Hepatocyte (in vitro differentiated cells): ENCODE data around the gene CAMLG. TPM values are rescaled to one million over a fixed set of nuclear protein-coding genes. Genes with fewer than 3 reads are reported as not detected.

Source experiments
- DNase-seq: peaks from one replicate; pipeline ENCODE4 v3.0.0-alpha.2; 2016; ENCODE audit warnings: low spot score
- H2AFZ ChIP-seq: fragments of 200-600 bp; sonication (generic); 2 replicates; pipeline ENCODE4 v1.6.0; 2016; ENCODE audit warnings: antibody characterized with exemption, mild to moderate bottlenecking
- H3K27ac ChIP-seq: fragments of 200-600 bp; sonication (generic); 2 replicates; pipeline ENCODE4 v1.5.1; 2016; ENCODE audit warnings: mild to moderate bottlenecking
- H3K27me3 ChIP-seq: fragments of 200-600 bp; sonication (generic); 2 replicates; pipeline ENCODE4 v1.6.1; 2016
- H3K36me3 ChIP-seq: fragments of 200-600 bp; sonication (generic); replicated peaks from 2 replicates; pipeline ENCODE4 v1.5.1; 2016; ENCODE audit warnings: low read depth; ENCODE audit not compliant: insufficient read depth
- H3K4me1 ChIP-seq: fragments of 200-600 bp; sonication (generic); 2 replicates; pipeline ENCODE4 v1.5.1; 2016; ENCODE audit warnings: mild to moderate bottlenecking, moderate library complexity; ENCODE audit not compliant: insufficient read depth
- H3K4me2 ChIP-seq: fragments of 200-600 bp; sonication (generic); 2 replicates; pipeline ENCODE4 v1.6.0; 2016
- H3K4me3 ChIP-seq: fragments of 200-600 bp; sonication (generic); 2 replicates; pipeline ENCODE4 v1.5.1; 2016; ENCODE audit warnings: mild to moderate bottlenecking
- H3K79me2 ChIP-seq: fragments of 200-600 bp; sonication (generic); 2 replicates; pipeline ENCODE4 v1.6.0; 2017; ENCODE audit warnings: mild to moderate bottlenecking
- H3K9me2 ChIP-seq: fragments of 200-600 bp; sonication (generic); replicated peaks from 2 replicates; pipeline ENCODE4 v1.6.0; 2017; ENCODE audit warnings: mild to moderate bottlenecking; ENCODE audit not compliant: insufficient read depth
- H3K9me3 ChIP-seq: fragments of 200-600 bp; sonication (generic); 2 replicates; pipeline ENCODE4 v1.5.1; 2016; ENCODE audit warnings: low read depth, mild to moderate bottlenecking
- H4K20me1 ChIP-seq: fragments of 200-600 bp; sonication (generic); 2 replicates; pipeline ENCODE4 v1.6.0; 2016; ENCODE audit warnings: mild to moderate bottlenecking; ENCODE audit not compliant: insufficient read depth, poor library complexity, severe bottlenecking
- EZH2 ChIP-seq: fragments of 200-600 bp; sonication (generic); IDR thresholded peaks from 2 replicates; pipeline ENCODE4 v1.6.1; 2016; ENCODE audit warnings: antibody characterized with exemption, mild to moderate bottlenecking, borderline replicate concordance
- EZH2phosphoT487 ChIP-seq: fragments of 200-600 bp; sonication (generic); IDR thresholded peaks from one replicate; pipeline ENCODE4 v1.6.1; 2018; ENCODE audit warnings: antibody characterized with exemption, mild to moderate bottlenecking, low read depth, moderate library complexity; ENCODE audit not compliant: unreplicated experiment, severe bottlenecking
- WGBS: methylation state at CpG from one replicate; pipeline ENCODE4 v1.1.6; 2016; ENCODE audit warnings: low lambda C conversion rate; ENCODE audit errors: missing lambda C conversion rate; 5-methylcytosine and 5-hydroxymethylcytosine counted together
- polyA plus RNA-seq: library from polyadenylated mRNA; unstranded; fragments of >200 nt; fragmentation: Nextera tagmentation; extraction: Ambion mirVana; gene quantifications from 2 replicates; pipeline ENCODE4 v1.2.1, GENCODE V29; 2016
- small RNA-seq: library from RNA; depleted of rRNA; stranded (forward); fragments of <200 nt; gene quantifications from one replicate; pipeline ENCODE3, GENCODE V24; 2014
- total RNA-seq: library from RNA; depleted of rRNA; stranded (reverse); fragments of >200 nt; gene quantifications from 2 replicates; pipeline ENCODE4 v1.2.3, GENCODE V29; 2014
- TF ChIP-seq, protein P1 (sequence below): fragments of 200-600 bp; sonication (generic); IDR thresholded peaks from 2 replicates; pipeline ENCODE4 v1.5.1; 2016; ENCODE audit warnings: antibody characterized with exemption, mild to moderate bottlenecking; ENCODE audit not compliant: poor library complexity

CAMLG gene
- total and polyA plus RNA-seq, 2 experiments from 2014 or later, result 33.8 to 37.1 TPM

GRCh38 chr5:134798468-134798867, 60.1 kb downstream of the CAMLG start:
- no peak for DNase-seq
- WGBS, result 94% methylated on average over 5 of the region's 5 CpGs
- no peak overlapping the region for H3K4me2 ChIP-seq
- no peaks in the 10 kb centered on the region for H3K27me3 ChIP-seq
- H3K79me2 ChIP-seq, result no peaks in the 10 kb centered on the region
- H3K4me3 ChIP-seq, result no peak overlapping the region
- no peaks in the 10 kb centered on the region for H3K36me3 ChIP-seq
- no peaks in the 10 kb centered on the region for H3K4me1 ChIP-seq
- H3K9me3 ChIP-seq, result no peaks in the 10 kb centered on the region
- no peak overlapping the region for H3K27ac ChIP-seq
- no peaks in the 10 kb centered on the region for H4K20me1 ChIP-seq
- TF ChIP-seq EZH2 (no peak), EZH2phosphoT487 (no peak)
- TF ChIP-seq, protein P1, sequence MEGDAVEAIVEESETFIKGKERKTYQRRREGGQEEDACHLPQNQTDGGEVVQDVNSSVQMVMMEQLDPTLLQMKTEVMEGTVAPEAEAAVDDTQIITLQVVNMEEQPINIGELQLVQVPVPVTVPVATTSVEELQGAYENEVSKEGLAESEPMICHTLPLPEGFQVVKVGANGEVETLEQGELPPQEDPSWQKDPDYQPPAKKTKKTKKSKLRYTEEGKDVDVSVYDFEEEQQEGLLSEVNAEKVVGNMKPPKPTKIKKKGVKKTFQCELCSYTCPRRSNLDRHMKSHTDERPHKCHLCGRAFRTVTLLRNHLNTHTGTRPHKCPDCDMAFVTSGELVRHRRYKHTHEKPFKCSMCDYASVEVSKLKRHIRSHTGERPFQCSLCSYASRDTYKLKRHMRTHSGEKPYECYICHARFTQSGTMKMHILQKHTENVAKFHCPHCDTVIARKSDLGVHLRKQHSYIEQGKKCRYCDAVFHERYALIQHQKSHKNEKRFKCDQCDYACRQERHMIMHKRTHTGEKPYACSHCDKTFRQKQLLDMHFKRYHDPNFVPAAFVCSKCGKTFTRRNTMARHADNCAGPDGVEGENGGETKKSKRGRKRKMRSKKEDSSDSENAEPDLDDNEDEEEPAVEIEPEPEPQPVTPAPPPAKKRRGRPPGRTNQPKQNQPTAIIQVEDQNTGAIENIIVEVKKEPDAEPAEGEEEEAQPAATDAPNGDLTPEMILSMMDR, result no peak
- no peaks in the 10 kb centered on the region for H3K9me2 ChIP-seq
- no peak overlapping the region for H2AFZ ChIP-seq

Small RNA genes within 50 kb of the gene (small RNA-seq; reads per million reads assigned to genes)
- gene RNU6-1164P (not detected), gene RNU6-757P (not detected)

Other genes starting within 250 kb of the CAMLG start
- gene JADE2, start 212.9 kb upstream of the CAMLG start, total RNA-seq, result 35.4 and 36.1 TPM in 2 replicates
- gene JADE2, start 212.9 kb upstream of the CAMLG start, polyA plus RNA-seq, result 14.9 and 15.2 TPM in 2 replicates
- gene SAR1B, start 105.7 kb upstream of the CAMLG start, total RNA-seq, result 119 and 125 TPM in 2 replicates
- gene SAR1B, start 105.7 kb upstream of the CAMLG start, polyA plus RNA-seq, result 73.2 and 80.5 TPM in 2 replicates
- 59.9 and 69.4 TPM in 2 replicates for gene SEC24A, start 89.8 kb upstream of the CAMLG start, total RNA-seq
- gene SEC24A, start 89.8 kb upstream of the CAMLG start, polyA plus RNA-seq, result 17.2 and 18.9 TPM in 2 replicates
- 27.0 and 31.0 TPM in 2 replicates for gene DDX46, start 20.2 kb downstream of the CAMLG start, total RNA-seq
- gene DDX46, start 20.2 kb downstream of the CAMLG start, polyA plus RNA-seq, result 15.3 and 24.6 TPM in 2 replicates
- 67.0 and 70.4 TPM in 2 replicates for gene C5orf24, start 107.4 kb downstream of the CAMLG start, total RNA-seq
- 27.3 and 29.2 TPM in 2 replicates for gene C5orf24, start 107.4 kb downstream of the CAMLG start, polyA plus RNA-seq
- 76.0 and 95.4 TPM in 2 replicates for gene TXNDC15, start 135.8 kb downstream of the CAMLG start, total RNA-seq
- 56.7 and 58.0 TPM in 2 replicates for gene TXNDC15, start 135.8 kb downstream of the CAMLG start, polyA plus RNA-seq
- gene PCBD2, start 166.6 kb downstream of the CAMLG start, total RNA-seq, result 5.2 and 7.6 TPM in 2 replicates
- gene PCBD2, start 166.6 kb downstream of the CAMLG start, polyA plus RNA-seq, result 14.0 and 15.3 TPM in 2 replicates
- gene CATSPER3, start 229.4 kb downstream of the CAMLG start, total RNA-seq, result not detected in 2 replicates
- 0.59 and 1.2 TPM in 2 replicates for gene CATSPER3, start 229.4 kb downstream of the CAMLG start, polyA plus RNA-seq